Choroid plexus epithelial cell (primary cell): ENCODE results near the gene BRI3.

Source experiments
- DNase-seq: peaks from one replicate; pipeline ENCODE4 v3.0.0-alpha.2; 2010; ENCODE audit warnings: low read depth
- H3K4me3 ChIP-seq: 2 replicates; pipeline ENCODE4 v1.5.1; 2011; ENCODE audit warnings: low read depth, mild to moderate bottlenecking, control low read depth, low read length, moderate library complexity
- TF ChIP-seq, protein P1 (sequence below): conservative IDR thresholded peaks from 2 replicates; pipeline ENCODE4 v1.5.1; 2011; ENCODE audit warnings: low read depth, mild to moderate bottlenecking, control low read depth, inconsistent platforms, low read length, moderate library complexity

BRI3 gene, protein sequence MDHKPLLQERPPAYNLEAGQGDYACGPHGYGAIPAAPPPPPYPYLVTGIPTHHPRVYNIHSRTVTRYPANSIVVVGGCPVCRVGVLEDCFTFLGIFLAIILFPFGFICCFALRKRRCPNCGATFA

DNA sequence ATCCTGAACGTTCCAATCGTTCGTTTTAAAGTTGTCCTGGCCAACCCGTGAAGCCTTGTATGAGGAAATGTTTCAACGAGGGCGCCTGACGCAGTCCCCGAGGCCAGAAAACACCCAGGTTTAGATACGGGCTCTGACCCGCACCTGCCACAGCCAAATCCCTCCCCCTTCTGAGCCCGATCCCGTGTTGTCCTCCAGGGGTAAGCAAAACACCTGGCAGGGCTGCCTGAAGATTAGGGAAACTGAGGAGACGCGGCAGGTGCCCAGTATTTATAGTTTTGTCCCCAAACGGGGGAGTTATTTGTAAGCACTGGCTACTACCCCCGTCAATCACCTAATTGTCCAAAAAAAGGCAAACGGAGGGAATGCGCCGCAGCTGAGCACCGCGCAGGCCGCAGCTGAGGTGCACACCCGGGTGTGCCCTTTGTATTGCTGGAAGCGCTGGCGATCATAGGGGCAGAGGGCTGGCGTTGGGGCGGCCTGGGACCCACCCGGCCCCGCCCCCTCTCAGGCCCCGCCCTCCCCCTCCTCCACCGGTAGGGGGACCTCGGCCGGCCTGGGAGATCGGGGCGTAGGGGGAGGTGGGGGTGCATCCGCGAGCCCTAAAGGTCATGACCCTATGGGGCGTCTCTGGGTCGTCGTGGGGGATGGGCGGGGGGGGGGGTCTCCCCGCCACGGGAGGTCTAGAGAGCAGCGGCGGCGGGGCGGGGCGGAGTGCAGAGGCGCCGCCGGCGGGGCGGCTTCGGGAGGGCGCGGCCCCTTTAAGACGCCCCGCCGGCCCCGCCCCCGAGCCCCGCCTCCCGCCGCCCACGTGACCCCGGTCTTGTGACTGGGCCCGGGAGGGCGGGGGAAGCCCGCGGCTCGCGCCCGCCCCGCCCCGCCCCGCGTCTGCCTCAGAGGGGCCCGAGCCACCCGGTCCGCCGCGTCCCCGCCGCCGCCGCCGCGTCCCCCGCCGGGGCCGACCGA lies at the start of gene BRI3:
BRI3 (plus strand) TSS at position 896 of the 966 bp plus-strand sequence. CDS start 110 bp downstream, outside the sequence.
- TF ChIP-seq, protein P1, sequence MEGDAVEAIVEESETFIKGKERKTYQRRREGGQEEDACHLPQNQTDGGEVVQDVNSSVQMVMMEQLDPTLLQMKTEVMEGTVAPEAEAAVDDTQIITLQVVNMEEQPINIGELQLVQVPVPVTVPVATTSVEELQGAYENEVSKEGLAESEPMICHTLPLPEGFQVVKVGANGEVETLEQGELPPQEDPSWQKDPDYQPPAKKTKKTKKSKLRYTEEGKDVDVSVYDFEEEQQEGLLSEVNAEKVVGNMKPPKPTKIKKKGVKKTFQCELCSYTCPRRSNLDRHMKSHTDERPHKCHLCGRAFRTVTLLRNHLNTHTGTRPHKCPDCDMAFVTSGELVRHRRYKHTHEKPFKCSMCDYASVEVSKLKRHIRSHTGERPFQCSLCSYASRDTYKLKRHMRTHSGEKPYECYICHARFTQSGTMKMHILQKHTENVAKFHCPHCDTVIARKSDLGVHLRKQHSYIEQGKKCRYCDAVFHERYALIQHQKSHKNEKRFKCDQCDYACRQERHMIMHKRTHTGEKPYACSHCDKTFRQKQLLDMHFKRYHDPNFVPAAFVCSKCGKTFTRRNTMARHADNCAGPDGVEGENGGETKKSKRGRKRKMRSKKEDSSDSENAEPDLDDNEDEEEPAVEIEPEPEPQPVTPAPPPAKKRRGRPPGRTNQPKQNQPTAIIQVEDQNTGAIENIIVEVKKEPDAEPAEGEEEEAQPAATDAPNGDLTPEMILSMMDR, result no peak

DNA sequence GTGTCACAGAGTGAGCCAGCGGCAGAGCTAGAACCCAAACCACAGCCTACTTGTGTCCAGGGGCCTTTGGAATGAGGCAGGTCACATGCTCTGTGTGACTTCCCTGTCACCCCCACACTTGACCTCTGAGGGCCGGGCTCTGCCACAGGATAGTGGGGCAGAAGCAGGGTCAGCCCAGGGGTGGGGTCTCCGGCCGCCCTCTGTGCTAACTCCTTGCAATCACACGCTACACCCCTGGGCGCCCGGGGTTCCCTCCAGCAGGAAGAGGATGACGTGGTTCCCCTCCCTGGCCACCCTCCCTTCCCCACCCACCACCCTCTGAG lies 49.3 kb upstream of the BRI3 start:
- H3K4me3 ChIP-seq, result no peak overlapping the region
- TF ChIP-seq, protein P1, result no peak
- DNase-seq, result no peak

More for the DNA sequence above, at the start of gene BRI3:
- DNase-seq, result peak; percentile 89
- H3K4me3 ChIP-seq, result peak within 1 kb of the TSS; percentile 86

DNA sequence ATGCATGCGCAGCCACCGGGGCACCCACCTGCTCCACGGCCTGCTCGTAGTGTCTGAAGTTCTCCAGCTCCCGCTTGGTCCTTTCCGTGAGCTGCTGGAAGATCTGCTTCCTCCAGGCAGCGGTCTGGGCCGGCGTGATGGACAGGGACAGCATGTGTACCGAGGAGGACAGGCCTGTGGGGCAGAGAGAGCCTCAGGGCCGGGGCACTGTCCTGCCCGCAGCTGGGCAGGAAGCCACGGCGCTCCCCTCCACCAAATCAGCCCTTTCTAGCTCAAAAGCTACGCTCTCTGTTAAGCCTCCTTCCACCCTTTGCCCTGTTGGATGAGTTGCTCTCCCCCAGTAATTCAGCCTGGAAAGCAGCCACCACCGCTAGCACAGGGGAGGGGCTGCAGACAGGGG lies 48.7 kb upstream of the BRI3 start:
- no peak overlapping the region for H3K4me3 ChIP-seq
- no peak for DNase-seq
- TF ChIP-seq, protein P1, result no peak

DNA sequence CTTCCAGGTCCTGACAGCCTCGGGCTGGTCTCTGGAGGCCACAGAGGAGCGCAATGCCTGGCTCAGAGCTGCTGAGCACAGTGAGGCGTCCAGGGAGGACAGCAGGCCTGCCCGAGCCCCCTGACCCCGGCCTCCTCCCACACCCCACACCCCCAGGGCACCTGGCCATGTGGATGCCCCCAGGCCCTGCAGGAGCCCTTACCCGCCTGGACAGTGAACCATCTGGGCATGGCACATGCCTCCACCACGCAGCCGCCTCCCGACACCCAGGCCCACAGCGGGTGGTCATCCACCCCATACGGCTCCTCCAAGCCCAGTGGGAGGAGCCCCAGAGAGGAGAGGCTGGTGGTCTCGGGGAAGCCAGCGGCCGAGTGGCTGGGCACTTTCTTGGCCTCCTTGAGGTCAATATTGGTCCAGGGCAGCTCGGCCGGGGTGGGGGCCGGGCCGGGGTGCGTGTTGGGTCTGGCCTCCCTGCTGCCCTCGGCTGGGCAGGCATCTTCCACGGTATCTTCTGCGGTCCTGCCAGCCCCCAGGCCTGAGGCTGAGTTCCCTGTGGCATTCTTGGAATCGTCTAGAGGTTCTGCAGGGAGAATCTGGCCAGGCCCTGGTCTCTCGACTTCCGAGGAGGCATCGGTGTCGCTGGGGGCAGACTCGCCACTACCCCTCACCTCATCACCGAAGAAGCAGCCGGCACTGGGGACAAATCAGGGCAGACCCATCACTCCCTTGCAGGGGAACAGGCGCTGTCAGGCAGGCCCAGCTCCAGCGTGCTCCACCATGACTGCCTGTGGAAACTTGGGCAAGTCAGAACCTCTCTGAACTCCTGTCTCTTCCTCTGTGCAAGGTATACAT lies 48.0 kb upstream of the BRI3 start:
- no peak for DNase-seq
- no peak overlapping the region for H3K4me3 ChIP-seq
- TF ChIP-seq, protein P1, result no peak

DNA sequence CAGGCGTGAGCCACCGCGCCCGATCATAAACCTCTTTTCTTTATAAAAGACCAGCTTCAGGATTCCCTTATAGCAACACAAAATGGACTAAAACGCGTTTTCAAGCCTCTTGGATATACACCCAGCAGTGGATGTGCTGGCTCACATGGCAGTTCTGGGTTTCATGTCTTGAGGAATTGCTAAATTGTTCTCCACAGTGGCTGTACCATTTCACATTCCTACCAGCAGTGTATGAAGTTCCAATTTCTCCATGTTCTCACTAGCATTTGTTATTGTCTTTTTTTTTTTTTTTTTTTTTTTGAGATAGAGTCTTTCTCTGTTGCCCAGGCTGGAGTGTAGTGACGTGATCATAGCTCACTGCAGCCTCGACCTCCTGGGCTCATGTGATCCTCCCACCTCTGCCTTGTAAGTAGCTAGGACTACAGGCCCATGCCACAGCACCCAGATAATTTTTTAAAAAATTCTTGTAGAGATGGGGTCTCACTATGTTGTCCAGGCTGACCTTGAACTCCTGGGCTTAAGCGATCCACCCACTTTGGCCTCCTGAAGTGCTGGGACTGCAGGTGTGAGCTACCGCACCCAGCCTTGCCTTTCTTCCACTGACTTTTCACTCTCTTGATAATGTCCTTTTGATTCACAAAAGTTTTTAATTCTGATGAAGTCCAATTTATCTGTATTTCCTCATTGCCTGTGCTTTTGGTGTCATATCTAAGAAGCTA lies 46.9 kb upstream of the BRI3 start:
- H3K4me3 ChIP-seq, result no peak overlapping the region
- TF ChIP-seq, protein P1, result peak; percentile 37
- peak; percentile 59 for DNase-seq

DNA sequence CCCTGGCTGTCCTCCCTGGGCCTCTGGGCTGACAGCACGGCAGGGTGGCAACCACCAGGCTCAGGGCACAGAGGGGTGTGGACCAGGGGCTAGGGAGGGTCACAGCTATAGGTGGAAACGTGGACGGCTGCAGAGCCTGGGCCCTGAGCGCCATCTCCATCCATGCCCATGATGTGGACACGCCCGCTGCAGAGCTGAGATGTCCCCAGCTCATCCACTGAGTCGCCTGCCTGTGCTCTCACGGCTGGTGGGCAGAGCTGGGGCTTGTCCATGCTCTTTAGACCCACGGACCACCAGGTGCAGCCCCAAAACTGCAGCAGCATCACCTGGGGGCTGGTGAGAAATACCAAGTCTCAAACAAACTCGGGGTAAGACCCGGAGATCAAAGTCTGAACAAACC lies 45.6 kb upstream of the BRI3 start:
- no peak overlapping the region for H3K4me3 ChIP-seq
- TF ChIP-seq, protein P1, result no peak
- DNase-seq, result no peak
